HEK293 (cell line): ENCODE data around the gene BLTP3B.

Experiments
- CTCF ChIA-PET: fragments of 350-600 bp; formaldehyde crosslinking; extraction: SDS; loops from one replicate; lab custom pipeline; 2021; ENCODE audit warnings: antibody characterized with exemption; lab: Yijun Ruan, JAX
- POLR2A ChIA-PET: fragments of 300-600 bp; formaldehyde crosslinking; extraction: SDS; loops from one replicate; lab custom pipeline; 2020; ENCODE audit warnings: antibody characterized with exemption, inconsistent platforms; lab: Yijun Ruan, JAX
- H3K27ac ChIP-seq: fragments of 200-500 bp; sonication (Bioruptor generic); 2 replicates; pipeline ENCODE4 v1.5.1; 2014; ENCODE audit warnings: low read depth, low read length, control low read depth, inconsistent platforms; ENCODE audit errors: extremely low read depth
- H3K36me3 ChIP-seq, 2 experiments: fragments of 200-500 bp in 1 of 2; sonication (Bioruptor generic) in 1 of 2; 1 replicate in 1 of 2; 2 replicates in 1 of 2; pipeline ENCODE4 v1.5.1; 2014 to 2017; ENCODE audit warnings: inconsistent platforms in 2 of 2, low read length in 2 of 2; ENCODE audit not compliant: control insufficient read depth in 2 of 2, insufficient read depth in 1 of 2
- H3K4me1 ChIP-seq: fragments of 200-500 bp; sonication (Bioruptor generic); 2 replicates; pipeline ENCODE4 v1.5.1; 2014; ENCODE audit warnings: mild to moderate bottlenecking, low read length, inconsistent platforms; ENCODE audit not compliant: control insufficient read depth, insufficient read depth
- H3K4me3 ChIP-seq: 2 replicates; pipeline ENCODE4 v1.5.1; 2011; ENCODE audit warnings: low read depth, mild to moderate bottlenecking, control low read depth, low read length, moderate library complexity
- H3K9me3 ChIP-seq: fragments of 200-500 bp; sonication (Bioruptor generic); 2 replicates; pipeline ENCODE4 v1.5.1; 2014; ENCODE audit warnings: low read depth, low read length, inconsistent platforms; ENCODE audit not compliant: control insufficient read depth, insufficient read depth
- BCL11B ChIP-seq: fragments of 450-650 bp; formaldehyde crosslinking; IDR thresholded peaks from 2 replicates; pipeline ENCODE4 v1.5.1; 2016; ENCODE audit warnings: low read depth, missing biosample characterization, missing genetic modification characterization
- BCL6B ChIP-seq: fragments of 450-650 bp; formaldehyde crosslinking; IDR thresholded peaks from 2 replicates; pipeline ENCODE4 v1.5.1; 2017; ENCODE audit warnings: missing biosample characterization, missing genetic modification characterization
- GLI2 ChIP-seq: fragments of 450-650 bp; formaldehyde crosslinking; IDR thresholded peaks from 2 replicates; pipeline ENCODE4; 2017; ENCODE audit warnings: missing biosample characterization, missing genetic modification characterization, low read depth, borderline replicate concordance
- GLIS1 ChIP-seq: fragments of 450-650 bp; formaldehyde crosslinking; IDR thresholded peaks from 2 replicates; pipeline ENCODE4 v1.5.1; 2016; ENCODE audit warnings: missing biosample characterization, missing genetic modification characterization
- OVOL3 ChIP-seq: fragments of 450-650 bp; formaldehyde crosslinking; IDR thresholded peaks from 2 replicates; pipeline ENCODE4 v1.5.1; 2016; ENCODE audit warnings: missing biosample characterization, missing genetic modification characterization
- PRDM10 ChIP-seq: fragments of 450-650 bp; formaldehyde crosslinking; IDR thresholded peaks from 2 replicates; pipeline ENCODE4 v1.5.1; 2016; ENCODE audit warnings: missing biosample characterization, missing genetic modification characterization
- PRDM6 ChIP-seq: fragments of 450-650 bp; formaldehyde crosslinking; IDR thresholded peaks from 2 replicates; pipeline ENCODE4 v1.5.1; 2017; ENCODE audit warnings: missing biosample characterization, missing genetic modification characterization
- SETDB1 ChIP-seq: IDR thresholded peaks from one replicate; pipeline ENCODE4 v1.6.1; 2017; ENCODE audit warnings: mild to moderate bottlenecking, low read length, moderate library complexity, mixed read lengths; ENCODE audit not compliant: insufficient read length
- ZBTB8A ChIP-seq: fragments of 450-650 bp; formaldehyde crosslinking; IDR thresholded peaks from 2 replicates; pipeline ENCODE4 v1.5.1; 2016; ENCODE audit warnings: missing biosample characterization, missing genetic modification characterization
- ZNF157 ChIP-seq: fragments of 450-650 bp; formaldehyde crosslinking; IDR thresholded peaks from 2 replicates; pipeline ENCODE4 v1.5.1; 2016; ENCODE audit warnings: missing biosample characterization, missing genetic modification characterization
- ZNF18 ChIP-seq: fragments of 450-650 bp; formaldehyde crosslinking; IDR thresholded peaks from 2 replicates; pipeline ENCODE4 v1.5.1; 2016; ENCODE audit warnings: missing biosample characterization, missing genetic modification characterization
- ZNF221 ChIP-seq: fragments of 450-650 bp; formaldehyde crosslinking; IDR thresholded peaks from 2 replicates; pipeline ENCODE4 v1.5.1; 2017; ENCODE audit warnings: missing biosample characterization, missing genetic modification characterization, borderline replicate concordance
- ZNF248 ChIP-seq: fragments of 450-650 bp; formaldehyde crosslinking; IDR thresholded peaks from 2 replicates; pipeline ENCODE4 v1.5.1; 2017; ENCODE audit warnings: missing biosample characterization, missing genetic modification characterization
- ZNF473 ChIP-seq: fragments of 450-650 bp; formaldehyde crosslinking; IDR thresholded peaks from 2 replicates; pipeline ENCODE4 v1.5.1; 2017; ENCODE audit warnings: missing biosample characterization, missing genetic modification characterization
- ZNF555 ChIP-seq: fragments of 450-650 bp; formaldehyde crosslinking; conservative IDR thresholded peaks from 2 replicates; pipeline ENCODE4 v1.5.1; 2017; ENCODE audit warnings: missing biosample characterization, mild to moderate bottlenecking, missing genetic modification characterization, inconsistent platforms
- ZNF658 ChIP-seq: fragments of 450-650 bp; formaldehyde crosslinking; IDR thresholded peaks from 2 replicates; pipeline ENCODE4; 2016; ENCODE audit warnings: missing biosample characterization, missing genetic modification characterization
- ZNF664 ChIP-seq: fragments of 450-650 bp; formaldehyde crosslinking; IDR thresholded peaks from 2 replicates; pipeline ENCODE4 v1.5.1; 2016; ENCODE audit warnings: missing biosample characterization, missing genetic modification characterization

BLTP3B gene

GRCh38 chr12:100166232-100166631, 23.6 kb upstream of the BLTP3B start:
- CTCF ChIA-PET, result no interaction called here

GRCh38 chr12:100165356-100165755, 22.7 kb upstream of the BLTP3B start:
- POLR2A ChIA-PET, result no interaction called here
- Histone ChIP-seq H3K36me3 (no peaks in the 10 kb centered on the region), H3K9me3 (no peaks in the 10 kb centered on the region), H3K4me3 (no peak overlapping the region), H3K27ac (no peak overlapping the region), H3K4me1 (peaks cover 5% of the 10 kb centered on the region; the same call in 1 of the 2 replicates)
- CTCF ChIA-PET, result interaction anchor here (3.6 kb wide), 1 partner anchor 11 kb away, joined by 27 read pairs; no protein-coding TSS in a partner anchor
- TF ChIP-seq PRDM10 (tag by site-specific recombination), result no peak
- no peak for TF ChIP-seq ZNF221 (tag by site-specific recombination)
- peak; percentile 94 for TF ChIP-seq ZNF664
- TF ChIP-seq ZBTB8A, result no peak

More at GRCh38 chr12:100166232-100166631, 23.6 kb upstream of the BLTP3B start:
- Histone ChIP-seq H3K27ac (no peak overlapping the region), H3K36me3 (no peaks in the 10 kb centered on the region), H3K4me3 (no peak overlapping the region), H3K4me1 (peaks cover 10% of the 10 kb centered on the region), H3K9me3 (no peaks in the 10 kb centered on the region)
- POLR2A ChIA-PET, result no interaction called here
- TF ChIP-seq BCL11B (tag by site-specific recombination) (no peak), GLI2 (tag by site-specific recombination) (no peak), ZNF658 (tag by site-specific recombination) (no peak), PRDM6 (tag by site-specific recombination) (no peak), SETDB1 (no peak), ZNF157 (tag by site-specific recombination) (no peak), ZNF555 (tag by site-specific recombination) (no peak), ZNF18 (no peak), BCL6B (no peak), ZNF473 (tag by site-specific recombination) (no peak), ZNF248 (tag by site-specific recombination) (no peak), GLIS1 (tag by site-specific recombination) (no peak), OVOL3 (tag by site-specific recombination) (no peak)
